Psoas muscle (tissue), 8 donors: Measurements from ENCODE around the gene VAMP8. TPM values are rescaled to one million over a fixed set of nuclear protein-coding genes. Genes with fewer than 3 reads are reported as not detected.

Experiments
- ATAC-seq, 4 donors: fragments of 200-7000 bp; cut with Tn5 transposase; one replicate each; pipeline ENCODE4 v1.9.1; 2020; ENCODE audit warnings: moderate library complexity in 3 of 4, mild to moderate bottlenecking in 2 of 4
- DNase-seq, 2 donors: peaks; one replicate each; pipeline ENCODE4 v3.0.0-alpha.2; 2020
- H3K27ac ChIP-seq: fragments of 200-600 bp; one replicate; pipeline ENCODE4 v1.8.0; 2022
- H3K27me3 ChIP-seq, 3 donors: fragments of 200-600 bp in 1 of 3; one replicate each; pipeline versions ENCODE4 v1.6.1 to v1.8.0; 2013 to 2022; ENCODE audit warnings: low read length in 2 of 3, mild to moderate bottlenecking in 2 of 3, moderate library complexity in 1 of 3; ENCODE audit not compliant: insufficient read depth in 3 of 3
- H3K36me3 ChIP-seq, 2 donors: fragments of 200-600 bp in 1 of 2; one replicate each; pipeline versions ENCODE4 v1.6.1 to v1.8.0; 2013 to 2022; ENCODE audit warnings: low read depth in 1 of 2, mild to moderate bottlenecking in 1 of 2, moderate library complexity in 1 of 2; ENCODE audit not compliant: insufficient read depth in 1 of 2
- H3K4me1 ChIP-seq: fragments of 200-600 bp; one replicate; pipeline ENCODE4 v1.8.0; 2022
- H3K4me3 ChIP-seq: fragments of 200-600 bp; one replicate; pipeline ENCODE4 v1.8.0; 2022; ENCODE audit warnings: mild to moderate bottlenecking
- H3K9me3 ChIP-seq: fragments of 200-600 bp; one replicate; pipeline ENCODE4 v1.8.0; 2022
- CTCF ChIP-seq: fragments of 200-600 bp; IDR thresholded peaks from one replicate; pipeline ENCODE4 v1.8.0; 2022; ENCODE audit warnings: antibody characterized with exemption
- WGBS, 3 donors: extraction: QIAGEN DNeasy Blood & Tissue Kit; methylation state at CpG; one replicate each; pipeline versions ENCODE4 v1.1.6 to v1.1.7; 2013; 5-methylcytosine and 5-hydroxymethylcytosine counted together
- intact Hi-C, 2 donors: fragments of 100-400 bp; cut with DNase I; formaldehyde crosslinking; loops; one replicate each; pipeline versions ENCODE4 v1.11.0 to v1.14.2; 2022
- polyA plus RNA-seq, 3 donors: library from polyadenylated mRNA; stranded (reverse); fragments of 200-250 nt; gene quantifications; one replicate each; pipeline ENCODE4 v1.2.3, GENCODE V29; 2013
- total RNA-seq, 4 donors: library from RNA; stranded (reverse); fragmentation: NEBNext Ultra II Directional in 2 of 4; extraction: Animal tissue kit (Norgen Biotek cat#: 25700) in 2 of 4; gene quantifications; one replicate each; pipeline versions ENCODE4 v1.2.1 to v1.2.4, GENCODE V29; 2021 to 2023
- donor health status: healthy with polysubstance abuse.
- donor health status: DM: no; HTN: no; CAD: no; lungs with moderate emphysema.
- donor health status: Bipolar disorder and iron deficiency.
- donor health status: healthy.
- donor health status: DM: yes; HTN: yes; CAD: no.
- donor health status: DM: no; HTN: no; CAD: no.
- donor health status: DM: no; HTN: no; CAD: no.
- donor health status: DM: yes; HTN: yes; CAD: no.

Gene VAMP8
- total and polyA plus RNA-seq, 7 donors, result 11.7 to 25.4 (median 15.7) TPM

- TF ChIP-seq CTCF, result no peak
- ATAC-seq (no peak), DNase-seq (no peak)
- intact Hi-C loops, result no loop called here
- Histone ChIP-seq H3K27me3 (no peaks in the 10 kb centered on the region), H3K4me1 (peaks cover 26% of the 10 kb centered on the region), H3K9me3 (no peaks in the 10 kb centered on the region), H3K4me3 (no peak overlapping the region), H3K36me3 (no peaks in the 10 kb centered on the region), H3K27ac (no peak overlapping the region)
- 85 to 93% (median 93%) methylated on average over 8 of the region's 8 CpGs for WGBS, 3 donors
Observed at GRCh38 chr2:85575739-85576138, 1.6 kb upstream of the VAMP8 start.

- WGBS, 3 donors, result 56 to 79% (median 78%) methylated on average over 3 of the region's 3 CpGs
- ATAC-seq, result no peak
Observed at GRCh38 chr2:85577063-85577385, 362 bp upstream of the VAMP8 start.

GRCh38 chr2:85578243-85579180, 1.1 kb downstream of the VAMP8 start:
- Histone ChIP-seq H3K27ac (peak overlapping the region; percentile 73), H3K27me3 (no peaks in the 10 kb centered on the region), H3K4me1 (peaks cover 26% of the 10 kb centered on the region), H3K9me3 (no peaks in the 10 kb centered on the region), H3K4me3 (peak overlapping the region; percentile 51), H3K36me3 (no peaks in the 10 kb centered on the region)
- peak; percentile 64 to 88 for DNase-seq
- peak; percentile 67 to 87 (median 84) for ATAC-seq
- no peak for TF ChIP-seq CTCF
- 35 to 49% (median 45%) methylated on average over 19 of the region's 19 CpGs for WGBS, 3 donors
- intact Hi-C loops, result no loop called here

More at GRCh38 chr2:85577063-85577385, 362 bp upstream of the VAMP8 start:
- no peaks in the 10 kb centered on the region for H3K36me3 ChIP-seq
- H3K4me3 ChIP-seq, result peak overlapping the region; percentile 51
- no peak for TF ChIP-seq CTCF
- intact Hi-C loops, result no loop called here
- peak in 1 of 2 donors; percentile 6 for DNase-seq
- no peaks in the 10 kb centered on the region for H3K9me3 ChIP-seq
- no peaks in the 10 kb centered on the region for H3K27me3 ChIP-seq
- H3K27ac ChIP-seq, result peak overlapping the region; percentile 73
- H3K4me1 ChIP-seq, result peaks cover 26% of the 10 kb centered on the region

GRCh38 chr2:85579266-85579935, 2.0 kb downstream of the VAMP8 start:
- ATAC-seq, result no peak
- 40 to 54% (median 41%) methylated on average over 6 of the region's 6 CpGs for WGBS, 3 donors
- intact Hi-C loops, result no loop called here

More at GRCh38 chr2:85579266-85579935, 2.0 kb downstream of the VAMP8 start:
- TF ChIP-seq CTCF, result no peak
- Histone ChIP-seq H3K27me3 (no peaks in the 10 kb centered on the region), H3K4me1 (peaks cover 30% of the 10 kb centered on the region), H3K27ac (peak overlapping the region; percentile 73), H3K4me3 (peak overlapping the region; percentile 51), H3K9me3 (no peaks in the 10 kb centered on the region), H3K36me3 (no peaks in the 10 kb centered on the region)
- DNase-seq, result peak in 1 of 2 donors; percentile 58
